ENCODE data around the gene MMEL1.

Gene MMEL1

GRCh38 chr1:2605509-2606395, 27.1 kb downstream of the MMEL1 start:
- DNase-seq (ENCODE audit: low read depth, low spot score) = no peak

DNA sequence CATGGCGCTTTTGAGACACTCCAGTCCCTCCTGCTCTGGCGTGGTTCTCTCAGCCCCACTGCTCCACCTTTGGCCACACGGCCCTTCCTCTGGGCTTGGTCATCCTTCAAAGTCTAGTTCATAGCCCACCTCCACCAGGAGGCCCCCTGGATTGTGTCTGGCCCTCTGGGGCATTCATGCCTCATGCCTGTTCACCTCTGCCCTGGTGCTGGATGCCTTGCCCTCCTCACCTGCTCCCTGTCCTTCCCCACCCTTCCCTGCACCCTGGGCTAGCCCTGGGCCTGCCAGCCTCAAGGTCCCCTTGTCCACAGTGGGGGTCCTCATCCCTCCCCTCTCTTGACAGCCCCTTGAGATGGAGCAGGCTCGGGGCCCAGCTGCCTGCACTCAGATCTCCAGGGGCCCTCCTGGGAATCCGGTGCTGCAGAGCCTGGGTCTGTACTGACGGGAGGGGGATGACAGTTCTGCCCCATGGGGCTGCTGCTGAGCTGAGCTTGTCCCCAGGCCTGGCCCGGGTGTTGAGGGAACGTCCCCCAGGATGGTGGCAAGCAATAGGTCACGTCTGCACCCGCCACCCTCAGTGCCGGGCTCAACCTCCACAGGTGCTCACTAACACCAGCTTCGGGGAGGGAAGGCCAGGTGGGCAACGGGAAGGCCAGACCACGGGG, 27.8 kb downstream of the MMEL1 start:
- no peak for DNase-seq (ENCODE audit: low read depth, low spot score)

DNA sequence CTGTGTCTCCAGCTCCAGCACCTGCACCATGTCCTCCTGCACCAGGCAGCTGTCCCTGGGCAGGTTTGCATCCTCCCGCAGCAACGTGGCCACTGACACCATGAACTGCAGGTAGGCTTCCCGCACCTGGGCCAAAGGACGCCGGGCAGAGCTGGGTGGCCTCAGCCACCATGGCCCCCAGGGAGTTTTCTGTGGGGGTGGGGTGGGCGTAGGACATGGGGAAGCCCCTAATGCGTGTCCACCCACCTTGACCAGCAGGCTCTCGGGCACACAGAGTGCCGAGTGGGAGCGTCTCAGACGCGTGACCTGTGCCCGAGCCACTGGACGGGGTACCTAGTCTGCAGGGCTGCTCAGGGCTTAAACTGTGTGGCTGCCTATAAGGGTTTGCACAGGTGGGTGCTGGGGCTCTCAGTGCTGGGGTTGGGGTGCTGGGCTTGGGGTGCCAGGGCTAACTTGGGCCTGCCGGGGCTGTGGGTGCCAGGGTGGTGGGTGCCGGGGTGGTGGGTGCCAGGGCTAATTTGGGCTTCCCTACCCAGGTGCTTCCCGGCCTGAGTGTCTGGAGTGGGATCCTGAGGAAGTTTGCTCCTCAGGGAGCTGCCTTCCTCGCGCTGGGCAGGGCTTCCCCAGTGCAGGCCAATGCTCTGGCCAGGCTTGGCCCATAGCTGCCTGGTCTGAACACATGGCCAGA, 28.5 kb downstream of the MMEL1 start:
- no peak for DNase-seq (ENCODE audit: low read depth, low spot score)

- no peak for DNase-seq (ENCODE audit: low read depth, low spot score)
These were observed 29.2 kb downstream of the MMEL1 start for GRCh38 chr1:2603521-2604155.

- DNase-seq (ENCODE audit: low read depth, low spot score) = no peak
These were observed 29.8 kb downstream of the MMEL1 start for GRCh38 chr1:2602866-2603520.

- DNase-seq (ENCODE audit: low read depth, low spot score) = no peak
These were observed 30.4 kb downstream of the MMEL1 start for GRCh38 chr1:2602311-2602835.

GRCh38 chr1:2601721-2602303, 31.0 kb downstream of the MMEL1 start:
- no peak for DNase-seq (ENCODE audit: low read depth, low spot score)

DNA sequence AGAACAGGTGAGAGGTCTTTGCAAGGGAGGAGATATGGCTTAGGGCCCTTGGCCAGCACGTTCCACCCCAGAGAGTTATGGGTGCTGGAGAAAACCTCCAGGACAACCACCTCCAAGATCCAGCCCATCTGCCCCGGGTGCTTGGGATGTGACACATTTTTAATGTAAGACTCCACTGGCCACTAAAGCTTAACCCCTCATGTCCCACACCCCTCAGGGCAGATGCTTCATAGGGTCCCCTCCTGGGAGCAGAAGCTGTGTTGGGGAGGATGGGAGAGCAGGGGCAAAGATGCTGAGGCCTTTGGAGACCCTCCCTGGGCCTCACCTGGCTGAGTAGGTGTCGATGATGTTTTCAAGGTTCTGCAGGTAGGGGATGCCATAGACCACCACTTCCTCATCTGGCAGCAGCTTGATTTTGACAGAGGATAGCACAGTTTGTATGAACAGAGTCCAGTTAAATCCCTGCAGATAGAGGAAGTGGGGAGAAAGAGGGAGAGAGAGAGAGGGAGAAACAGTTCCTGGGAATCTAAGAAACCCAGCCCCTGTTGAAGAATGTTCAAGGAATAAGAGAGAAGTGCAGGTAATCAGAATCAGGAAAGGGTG, 34.4 kb downstream of the MMEL1 start:
- no peak for DNase-seq (ENCODE audit: low read depth, low spot score)

DNA sequence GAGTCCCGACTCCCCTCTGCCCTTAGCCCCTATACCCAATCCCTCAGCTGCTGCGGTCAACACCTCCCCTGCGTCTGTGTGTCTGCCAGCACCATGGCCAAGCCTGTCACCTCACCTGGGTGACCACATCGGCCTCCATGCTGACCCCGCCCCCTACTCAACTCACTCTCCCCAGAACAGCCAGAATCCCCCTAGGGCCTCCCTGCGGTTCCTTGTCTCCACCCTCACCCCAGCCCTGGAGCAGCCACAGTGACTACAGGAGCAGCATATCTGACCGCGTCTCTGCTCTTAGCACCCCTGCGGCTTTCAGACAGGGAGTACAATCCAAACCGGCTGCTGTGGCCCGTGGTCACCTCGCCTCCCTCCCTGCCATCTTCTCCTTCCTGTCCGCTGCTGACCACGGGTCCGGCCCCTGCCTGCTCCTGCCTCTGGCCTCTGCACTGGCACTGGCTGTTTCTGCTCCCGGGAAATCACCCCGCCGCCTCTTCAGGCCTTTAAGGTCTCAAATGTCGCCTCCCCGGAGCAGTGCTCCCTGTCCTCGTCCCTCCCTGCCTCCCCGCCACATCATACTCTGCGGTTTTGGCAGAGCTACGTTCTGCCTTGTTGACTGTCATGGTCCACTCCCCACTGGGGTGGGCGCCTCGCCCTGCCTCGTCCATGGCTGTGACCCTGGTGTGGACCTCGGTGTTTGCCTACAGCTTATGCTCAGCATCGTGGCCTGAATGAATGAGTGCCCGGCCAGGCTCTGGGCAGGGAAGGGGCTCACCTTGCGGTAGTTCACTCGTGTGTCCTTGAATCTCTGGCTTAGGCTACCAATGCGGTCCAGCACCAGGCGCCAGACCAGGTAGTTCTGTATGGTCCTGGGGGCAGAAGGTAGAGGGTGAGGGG, 35.1 kb downstream of the MMEL1 start:
- no peak for DNase-seq (ENCODE audit: low read depth, low spot score)

GRCh38 chr1:2596530-2597333, 36.1 kb downstream of the MMEL1 start:
- DNase-seq (ENCODE audit: low read depth, low spot score) = no peak

DNA sequence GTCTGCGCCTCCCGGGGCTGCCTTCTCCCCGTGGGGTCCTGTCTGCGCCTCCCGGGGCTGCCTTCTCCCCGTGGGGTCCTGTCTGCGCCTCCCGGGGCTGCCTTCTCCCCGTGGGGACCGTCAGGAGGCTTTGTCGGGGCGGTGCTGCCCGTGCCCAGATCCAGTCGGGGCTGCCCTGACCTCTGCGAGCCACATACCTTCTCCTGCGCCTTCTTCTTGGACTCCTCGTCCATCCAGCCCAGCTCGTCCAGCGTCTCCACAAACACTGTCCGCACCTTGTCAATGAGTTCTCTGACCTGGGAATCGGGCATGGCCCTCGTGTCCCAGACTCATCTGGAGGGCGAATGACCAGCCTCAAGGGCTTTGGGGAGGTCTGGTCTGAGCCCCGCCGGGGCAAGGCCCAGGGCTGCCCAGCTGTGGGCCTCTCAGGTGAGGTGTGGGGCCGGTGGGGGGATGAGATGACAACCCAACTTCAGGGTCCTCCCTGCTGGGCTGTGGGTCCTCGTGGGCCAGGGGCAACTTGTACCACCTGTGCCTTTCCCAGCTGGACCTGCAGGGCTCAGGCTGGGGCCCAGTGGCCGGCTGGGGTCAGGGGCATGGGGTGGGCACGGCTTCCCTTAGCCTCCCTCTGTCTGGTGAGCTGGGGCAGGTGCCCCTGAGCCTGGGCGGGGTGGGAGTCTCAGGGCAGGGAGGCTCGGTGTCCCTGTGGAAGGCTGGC, 36.8 kb downstream of the MMEL1 start:
- DNase-seq (ENCODE audit: low read depth, low spot score) = no peak

DNA sequence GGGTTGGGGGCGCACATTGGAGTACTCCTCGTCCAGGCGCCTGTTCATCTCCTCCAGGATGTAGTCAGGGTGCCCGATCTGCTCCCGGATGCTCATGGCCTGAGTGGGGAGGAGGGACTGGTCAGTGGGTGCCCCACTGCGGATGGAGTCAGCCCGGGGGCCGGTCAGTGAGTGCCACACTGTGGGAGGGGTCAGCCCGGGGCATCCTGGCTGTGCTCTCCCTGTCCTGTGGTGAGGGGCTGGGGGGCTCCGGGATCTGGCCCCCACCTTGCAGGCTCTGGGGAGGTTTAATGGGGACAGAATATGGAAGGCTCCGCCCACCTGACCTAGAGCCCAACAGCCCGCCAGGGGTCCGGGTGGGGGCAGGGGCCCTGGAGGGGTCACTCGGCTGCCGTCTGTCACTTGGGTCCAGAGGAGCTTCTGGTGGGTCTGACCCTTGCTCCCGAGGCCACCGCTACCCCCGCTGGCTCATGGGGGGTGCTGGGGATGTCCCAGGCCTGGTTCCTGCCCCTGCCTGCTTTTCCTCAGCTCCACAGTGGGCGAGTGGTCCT, 37.5 kb downstream of the MMEL1 start:
- DNase-seq (ENCODE audit: low read depth, low spot score) = no peak

- DNase-seq (ENCODE audit: low read depth, low spot score) = no peak
These were observed 38.1 kb downstream of the MMEL1 start for GRCh38 chr1:2594641-2595131.

DNA sequence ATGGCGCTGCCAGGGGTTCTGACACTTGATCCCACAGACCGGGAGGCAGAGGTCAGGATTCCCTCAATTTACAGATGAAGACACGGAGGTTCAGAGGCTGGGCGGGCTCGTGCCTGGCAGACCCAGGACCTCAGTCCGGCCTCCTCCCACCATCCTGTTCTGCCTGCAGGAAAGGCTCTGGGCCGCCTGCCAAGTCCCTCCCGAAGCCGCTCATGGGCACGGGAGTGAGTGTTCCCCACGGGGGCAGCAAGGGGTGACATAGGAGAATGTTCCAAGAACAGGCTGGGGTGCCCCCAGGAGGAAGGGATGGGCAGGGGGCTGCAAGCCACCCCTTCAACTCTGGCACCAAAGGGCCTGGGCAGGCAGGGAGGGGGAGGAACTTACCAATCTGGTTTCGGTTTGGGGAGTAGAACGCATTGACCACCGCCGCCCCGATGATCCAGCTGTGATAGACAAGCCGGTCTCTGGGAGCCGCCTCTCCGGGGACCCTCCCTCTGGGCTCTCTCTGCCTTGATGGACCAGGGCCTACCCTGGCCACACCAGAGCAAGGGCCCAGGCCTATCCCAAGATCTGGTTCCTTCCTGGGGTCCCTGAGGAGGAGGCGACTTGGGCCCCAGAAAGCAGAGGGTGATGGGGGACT, 38.7 kb downstream of the MMEL1 start:
- no peak for DNase-seq (ENCODE audit: low read depth, low spot score)

DNA sequence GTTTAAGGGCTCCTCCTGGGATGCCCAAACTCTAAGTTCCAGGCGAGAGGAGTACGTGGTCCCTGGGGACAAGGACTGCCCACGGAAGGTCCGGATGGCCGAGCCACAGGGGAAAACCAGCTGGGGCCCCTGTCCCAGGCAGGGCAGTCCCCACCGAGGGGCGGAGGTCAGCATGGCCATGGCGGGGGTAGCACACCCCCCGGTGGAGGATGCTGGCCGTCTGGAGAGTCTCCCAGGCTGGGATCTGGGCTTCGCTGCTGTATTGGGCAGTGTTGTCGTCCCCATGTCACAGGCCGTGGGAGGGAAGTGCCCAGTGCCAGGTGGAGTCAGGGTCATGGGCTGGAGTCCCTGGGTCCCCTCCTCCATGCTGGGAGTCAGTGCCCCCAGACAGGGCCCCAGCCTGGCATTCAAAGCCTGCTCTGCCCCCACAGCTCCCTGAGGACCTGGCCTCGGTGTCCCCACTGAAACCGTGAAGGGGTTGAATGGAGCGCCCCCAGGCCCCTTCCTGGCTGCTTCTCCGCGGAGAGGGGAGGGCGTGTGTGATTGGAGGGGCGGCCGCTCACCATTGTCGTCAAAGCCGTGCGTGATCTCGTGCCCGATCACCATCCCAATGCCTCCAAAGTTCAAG, 39.5 kb downstream of the MMEL1 start:
- no peak for DNase-seq (ENCODE audit: low read depth, low spot score)

DNA sequence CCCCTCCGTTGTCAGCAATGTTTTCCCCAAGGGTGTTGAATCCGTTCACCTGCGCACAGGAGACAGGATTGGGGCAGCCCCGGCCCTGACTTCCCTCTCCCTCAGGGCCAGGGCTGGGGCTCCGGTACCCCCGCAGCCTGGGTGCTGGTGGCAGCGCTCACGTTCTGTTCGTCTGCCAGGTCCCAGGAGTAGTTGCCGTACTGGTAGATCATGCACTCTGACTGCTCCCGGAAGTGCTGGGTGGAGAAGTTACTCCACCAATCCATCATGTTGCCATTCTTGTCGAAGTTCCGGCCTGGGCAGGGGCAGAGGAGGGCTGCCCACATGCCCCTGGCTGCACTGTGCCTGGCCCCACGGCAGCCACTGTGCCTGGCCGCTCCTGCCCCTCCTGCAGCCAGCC, 40.1 kb downstream of the MMEL1 start:
- no peak for DNase-seq (ENCODE audit: low read depth, low spot score)
